Measurements from ENCODE around the gene PRKAB1.

DNA sequence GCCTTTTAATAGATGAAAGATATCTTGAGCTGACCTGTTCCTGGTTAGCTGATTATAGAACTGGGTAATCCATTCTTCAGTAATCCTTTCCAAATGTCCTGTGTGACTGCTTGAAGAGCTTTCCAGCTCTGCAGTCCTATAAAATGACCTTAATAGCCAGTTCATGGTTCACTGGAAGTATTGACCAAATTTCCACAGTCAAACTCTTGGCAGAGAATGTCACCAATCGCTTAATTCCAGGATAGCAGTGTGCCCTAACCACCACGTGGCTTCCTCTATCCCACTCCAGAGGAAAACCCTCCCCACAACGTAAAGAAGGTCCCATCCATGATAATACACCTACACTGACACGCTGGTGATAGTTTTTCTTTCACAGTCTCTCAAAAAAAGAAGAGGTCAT, 17.4 kb downstream of the PRKAB1 start:
- TF ChIP-seq, protein P1, sequence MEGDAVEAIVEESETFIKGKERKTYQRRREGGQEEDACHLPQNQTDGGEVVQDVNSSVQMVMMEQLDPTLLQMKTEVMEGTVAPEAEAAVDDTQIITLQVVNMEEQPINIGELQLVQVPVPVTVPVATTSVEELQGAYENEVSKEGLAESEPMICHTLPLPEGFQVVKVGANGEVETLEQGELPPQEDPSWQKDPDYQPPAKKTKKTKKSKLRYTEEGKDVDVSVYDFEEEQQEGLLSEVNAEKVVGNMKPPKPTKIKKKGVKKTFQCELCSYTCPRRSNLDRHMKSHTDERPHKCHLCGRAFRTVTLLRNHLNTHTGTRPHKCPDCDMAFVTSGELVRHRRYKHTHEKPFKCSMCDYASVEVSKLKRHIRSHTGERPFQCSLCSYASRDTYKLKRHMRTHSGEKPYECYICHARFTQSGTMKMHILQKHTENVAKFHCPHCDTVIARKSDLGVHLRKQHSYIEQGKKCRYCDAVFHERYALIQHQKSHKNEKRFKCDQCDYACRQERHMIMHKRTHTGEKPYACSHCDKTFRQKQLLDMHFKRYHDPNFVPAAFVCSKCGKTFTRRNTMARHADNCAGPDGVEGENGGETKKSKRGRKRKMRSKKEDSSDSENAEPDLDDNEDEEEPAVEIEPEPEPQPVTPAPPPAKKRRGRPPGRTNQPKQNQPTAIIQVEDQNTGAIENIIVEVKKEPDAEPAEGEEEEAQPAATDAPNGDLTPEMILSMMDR (IDR thresholded peaks at IDR 0.05) = no peak
- TF ChIP-seq REST (IDR thresholded peaks at IDR 0.05; ENCODE audit: insufficient read depth in 1 of 2, low read depth in 2 of 2, low read length in 1 of 2) (no peak), POLR2AphosphoS5 (IDR thresholded peaks at IDR 0.05; ENCODE audit: low read depth, low read length) (no peak), TCF7L2 (IDR thresholded peaks at IDR 0.05; ENCODE audit: low read depth, low read length) (no peak)

Measured in Panc1 (cell line).